ENCODE data around the gene DNMT3L.
"Not testable (repeated sequence)": the region's sequence is repeated elsewhere in the genome, so short reads cannot be mapped to it uniquely, and the experiment has no call there.

The DNMT3L gene

GRCh38 chr21:44285138-44285992 is 23.7 kb upstream of the DNMT3L start, which contains the start of gene AIRE:
AIRE (plus strand) TSS chr21:44285876; CDS start chr21:44286007, 131 bp downstream.
- TF ChIP-seq CTCF (IDR thresholded peaks at IDR 0.05; ENCODE audit: insufficient read depth, low read depth, low read length, missing control alignments), result no peak
- DNase-seq (ENCODE audit: low read depth), result no peak
- no peak within 1 kb of the TSS for H3K4me3 ChIP-seq (ENCODE audit: low read length)

GRCh38 chr21:44283948-44284347 is 22.3 kb upstream of the DNMT3L start:
- DNase-seq (ENCODE audit: low read depth), result no peak
- TF ChIP-seq CTCF (IDR thresholded peaks at IDR 0.05; ENCODE audit: insufficient read depth, low read depth, low read length, missing control alignments), result no peak
- H3K4me3 ChIP-seq (ENCODE audit: low read length), result no peak overlapping the region

GRCh38 chr21:44283211-44283785 is 21.6 kb upstream of the DNMT3L start:
- not testable (repeated sequence) for H3K4me3 ChIP-seq (ENCODE audit: low read length); DNase-seq (ENCODE audit: low read depth)

- TF ChIP-seq CTCF (IDR thresholded peaks at IDR 0.05; ENCODE audit: insufficient read depth, low read depth, low read length, missing control alignments), result no peak
- no peak overlapping the region for H3K4me3 ChIP-seq (ENCODE audit: low read length)
- DNase-seq (ENCODE audit: low read depth), result no peak
Observed at GRCh38 chr21:44282370-44282769, 20.7 kb upstream of the DNMT3L start.

GRCh38 chr21:44281801-44282200 is 20.1 kb upstream of the DNMT3L start:
- no peak for TF ChIP-seq CTCF (IDR thresholded peaks at IDR 0.05; ENCODE audit: insufficient read depth, low read depth, low read length, missing control alignments)
- DNase-seq (ENCODE audit: low read depth), result no peak
- H3K4me3 ChIP-seq (ENCODE audit: low read length), result no peak overlapping the region

GRCh38 chr21:44279354-44280260 is 17.9 kb upstream of the DNMT3L start:
- no peak for DNase-seq (ENCODE audit: low read depth)
- TF ChIP-seq CTCF (IDR thresholded peaks at IDR 0.05; ENCODE audit: insufficient read depth, low read depth, low read length, missing control alignments), result no peak
- no peak overlapping the region for H3K4me3 ChIP-seq (ENCODE audit: low read length)

- no peak for TF ChIP-seq CTCF (IDR thresholded peaks at IDR 0.05; ENCODE audit: insufficient read depth, low read depth, low read length, missing control alignments)
- H3K4me3 ChIP-seq (ENCODE audit: low read length), result no peak overlapping the region
- DNase-seq (ENCODE audit: low read depth), result no peak
Observed at GRCh38 chr21:44275041-44275440, 13.3 kb upstream of the DNMT3L start.
